A204.1 (cell line): ENCODE results near the gene HOXD12.

Experiments used
- FAIRE-seq: peaks from 2 replicates; lab custom pipeline; 2012; peaks lifted over from hg19 to GRCh38; lab: Jason Lieb, UNC

HOXD12 gene

DNA sequence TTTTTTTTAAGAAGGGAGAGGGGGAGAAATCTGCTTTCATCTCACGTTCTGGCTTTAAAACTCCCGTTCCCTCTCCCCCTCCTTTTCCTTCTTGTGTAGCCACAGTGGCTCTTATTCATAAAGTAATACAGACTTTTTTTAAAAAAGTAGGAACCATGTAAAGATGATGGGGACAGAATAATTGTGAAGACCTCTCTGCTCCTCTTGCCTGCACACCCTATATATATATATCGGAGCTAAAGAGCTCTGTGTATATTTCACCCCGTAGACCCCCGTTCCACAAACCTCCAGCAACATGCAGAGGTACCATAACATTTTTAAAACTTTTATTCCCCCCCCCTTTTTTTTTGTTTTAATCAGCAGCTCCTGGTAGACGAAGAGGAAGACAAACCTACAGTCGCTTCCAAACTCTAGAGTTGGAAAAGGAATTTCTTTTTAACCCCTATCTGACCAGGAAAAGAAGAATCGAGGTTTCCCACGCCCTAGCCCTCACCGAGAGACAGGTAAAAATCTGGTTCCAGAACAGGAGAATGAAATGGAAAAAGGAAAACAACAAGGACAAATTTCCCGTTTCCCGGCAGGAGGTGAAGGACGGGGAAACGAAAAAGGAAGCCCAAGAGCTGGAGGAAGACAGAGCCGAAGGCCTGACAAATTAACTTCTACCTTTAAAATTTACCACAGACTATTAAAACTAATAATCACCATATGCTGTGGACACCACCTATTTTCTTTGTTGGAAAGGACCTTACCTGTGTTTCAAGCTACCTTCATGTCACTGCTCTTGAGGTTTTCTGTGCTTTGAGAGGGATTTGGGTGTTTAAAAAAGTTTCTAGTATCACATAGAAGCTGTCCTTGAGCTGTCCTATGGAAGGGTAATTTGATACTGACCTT is 31.6 kb downstream of the HOXD12 start:
- no peak for FAIRE-seq

DNA sequence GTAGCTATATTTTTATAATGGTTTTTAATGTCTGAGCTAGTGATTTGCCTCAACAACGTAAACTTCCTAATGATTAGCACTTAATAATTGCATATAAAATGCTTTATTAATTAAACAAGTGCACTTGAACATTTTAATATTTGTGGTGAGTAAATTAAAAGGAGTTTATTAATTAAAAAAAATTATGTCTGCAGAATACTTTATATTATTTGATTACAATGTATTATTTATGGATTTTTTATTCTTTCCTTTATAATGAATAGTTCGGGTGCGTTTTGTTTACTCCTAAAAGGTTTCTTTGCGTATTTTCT is 32.2 kb downstream of the HOXD12 start:
- FAIRE-seq: peak; percentile 87

DNA sequence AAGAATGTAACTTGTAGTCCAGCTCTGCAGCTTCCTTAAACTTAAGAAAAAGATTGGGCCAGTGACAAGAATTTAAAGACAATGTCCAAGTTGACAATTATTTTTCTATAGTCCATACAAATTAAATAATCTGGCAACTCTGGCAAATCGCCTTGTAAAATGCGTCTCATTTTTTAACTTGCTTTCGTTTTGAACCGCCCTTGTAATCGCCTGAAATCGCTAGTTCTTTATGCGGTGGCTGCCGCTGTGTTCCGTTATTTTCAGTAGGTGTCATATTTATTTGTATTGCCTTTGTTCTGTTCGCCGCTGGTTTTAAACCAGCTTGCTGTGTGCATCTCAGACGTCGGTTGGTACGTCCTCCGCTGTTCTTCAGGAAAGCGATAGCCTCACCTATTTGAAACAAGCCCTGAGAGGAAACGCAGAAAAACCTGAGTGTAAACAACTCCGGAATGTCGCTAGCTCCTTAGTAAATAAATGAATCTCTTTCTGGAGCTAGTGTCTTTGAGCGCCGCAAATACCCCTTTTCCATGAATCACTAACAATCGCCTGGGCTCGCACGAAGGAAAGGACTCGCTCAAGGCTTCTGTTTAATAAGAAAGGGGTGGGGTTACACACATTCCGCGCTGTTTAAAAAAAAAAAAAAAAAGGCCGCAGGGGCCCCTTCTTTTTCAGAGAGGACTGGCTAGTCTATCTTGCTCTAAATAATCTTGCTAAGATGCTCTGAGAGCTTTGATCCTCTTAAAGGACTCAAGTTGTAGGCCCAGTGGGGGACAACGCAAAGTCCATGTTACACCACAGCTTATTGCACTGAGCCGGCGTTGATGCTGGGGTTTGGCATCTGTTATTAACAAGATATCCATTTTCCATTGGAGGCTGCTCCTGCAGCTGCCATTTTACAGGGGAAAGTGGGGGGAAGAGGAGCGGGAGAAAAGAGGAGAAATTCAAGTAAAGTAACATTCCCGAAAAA is 32.9 kb downstream of the HOXD12 start:
- FAIRE-seq: no peak

DNA sequence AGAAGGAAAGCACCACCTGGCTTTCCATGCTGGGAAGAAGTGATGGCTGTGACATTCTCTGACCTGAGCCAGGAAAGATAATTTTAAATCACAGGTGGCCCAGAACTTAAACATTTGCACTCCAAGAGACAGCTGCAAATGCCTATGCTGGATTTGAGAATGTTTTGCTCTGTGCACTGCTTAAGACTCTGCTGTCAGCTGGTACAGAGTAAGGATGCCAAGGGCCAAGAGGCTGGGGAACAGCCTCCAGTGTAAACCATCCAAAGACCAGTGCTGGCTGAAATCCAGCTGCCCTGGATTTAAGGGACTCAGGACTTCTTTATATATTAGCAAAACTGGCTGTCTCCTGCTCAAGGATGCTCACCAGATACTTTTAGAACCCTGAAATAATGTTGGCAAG is 33.8 kb downstream of the HOXD12 start:
- FAIRE-seq: no peak

DNA sequence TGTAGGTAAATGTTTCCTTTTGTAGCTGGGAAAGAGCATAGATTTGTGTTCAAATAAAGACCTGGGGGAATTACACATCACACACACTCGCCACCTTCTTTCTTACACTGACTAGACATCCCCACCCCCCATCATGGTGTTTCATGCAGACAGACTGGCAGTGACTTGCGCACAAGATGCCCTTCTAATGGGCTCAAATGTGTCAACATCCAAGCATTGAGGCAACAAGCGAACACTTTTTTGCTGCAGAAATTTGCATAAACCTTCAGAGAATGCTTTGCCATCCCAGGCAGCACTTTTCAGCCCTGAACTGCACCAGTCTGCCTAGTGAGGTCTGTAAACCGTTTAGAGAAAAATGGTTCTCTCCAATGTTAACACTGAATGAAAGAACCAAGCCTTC is 34.4 kb downstream of the HOXD12 start:
- FAIRE-seq: no peak

DNA sequence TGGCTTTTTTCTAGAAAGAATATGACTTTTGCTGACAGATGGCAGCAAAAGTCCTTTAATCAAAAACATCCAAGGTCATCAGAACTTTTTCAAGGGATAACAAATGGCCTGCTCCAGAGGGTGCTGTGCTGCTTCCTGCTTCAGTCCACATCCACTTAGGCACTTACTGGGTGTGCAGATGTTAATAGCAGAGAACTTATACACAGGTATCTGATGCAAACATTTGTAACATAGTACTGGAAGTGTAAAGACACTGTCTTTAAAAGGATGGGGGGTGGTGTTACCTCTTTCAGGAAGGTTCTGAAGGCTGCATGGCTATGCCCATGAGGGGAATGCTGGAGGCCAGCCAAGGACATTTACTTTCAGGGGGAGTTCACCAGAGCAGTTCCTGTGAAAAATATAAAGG is 35.4 kb downstream of the HOXD12 start:
- no peak for FAIRE-seq

GRCh38 chr2:176136374-176137251 is 37.0 kb downstream of the HOXD12 start:
- FAIRE-seq: no peak

GRCh38 chr2:176137252-176137580 is 37.6 kb downstream of the HOXD12 start:
- FAIRE-seq: no peak

DNA sequence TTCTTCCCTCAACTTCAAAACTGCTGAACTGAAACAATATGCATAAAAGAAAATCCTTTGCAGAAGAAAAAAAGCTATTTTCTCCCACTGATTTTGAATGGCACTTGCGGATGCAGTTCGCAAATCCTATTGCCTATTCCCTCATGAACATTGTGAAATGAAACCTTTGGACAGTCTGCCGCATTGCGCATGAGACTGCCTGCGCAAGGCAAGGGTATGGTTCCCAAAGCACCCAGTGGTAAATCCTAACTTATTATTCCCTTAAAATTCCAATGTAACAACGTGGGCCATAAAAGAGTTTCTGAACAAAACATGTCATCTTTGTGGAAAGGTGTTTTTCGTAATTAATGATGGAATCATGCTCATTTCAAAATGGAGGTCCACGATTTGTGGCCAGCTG is 38.3 kb downstream of the HOXD12 start:
- no peak for FAIRE-seq

DNA sequence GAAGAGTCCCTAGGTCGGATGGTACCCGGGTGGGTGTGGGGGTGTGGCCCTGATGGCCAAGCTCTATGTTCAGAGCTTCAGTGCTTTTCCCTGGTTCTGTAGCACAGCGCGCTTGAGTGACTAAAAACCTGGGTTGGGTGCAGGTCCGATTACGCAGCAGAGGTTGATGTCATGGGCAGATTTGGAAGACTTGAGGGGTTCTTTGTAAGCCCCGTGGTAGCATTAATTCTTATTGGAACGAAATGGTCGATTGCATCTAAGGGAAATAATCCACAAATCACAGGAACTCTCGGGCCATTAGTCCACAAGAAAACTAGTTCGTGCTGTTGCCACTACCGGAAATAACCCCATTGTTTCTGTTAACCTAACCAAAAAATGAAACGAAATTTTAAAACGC is 38.9 kb downstream of the HOXD12 start:
- no peak for FAIRE-seq

DNA sequence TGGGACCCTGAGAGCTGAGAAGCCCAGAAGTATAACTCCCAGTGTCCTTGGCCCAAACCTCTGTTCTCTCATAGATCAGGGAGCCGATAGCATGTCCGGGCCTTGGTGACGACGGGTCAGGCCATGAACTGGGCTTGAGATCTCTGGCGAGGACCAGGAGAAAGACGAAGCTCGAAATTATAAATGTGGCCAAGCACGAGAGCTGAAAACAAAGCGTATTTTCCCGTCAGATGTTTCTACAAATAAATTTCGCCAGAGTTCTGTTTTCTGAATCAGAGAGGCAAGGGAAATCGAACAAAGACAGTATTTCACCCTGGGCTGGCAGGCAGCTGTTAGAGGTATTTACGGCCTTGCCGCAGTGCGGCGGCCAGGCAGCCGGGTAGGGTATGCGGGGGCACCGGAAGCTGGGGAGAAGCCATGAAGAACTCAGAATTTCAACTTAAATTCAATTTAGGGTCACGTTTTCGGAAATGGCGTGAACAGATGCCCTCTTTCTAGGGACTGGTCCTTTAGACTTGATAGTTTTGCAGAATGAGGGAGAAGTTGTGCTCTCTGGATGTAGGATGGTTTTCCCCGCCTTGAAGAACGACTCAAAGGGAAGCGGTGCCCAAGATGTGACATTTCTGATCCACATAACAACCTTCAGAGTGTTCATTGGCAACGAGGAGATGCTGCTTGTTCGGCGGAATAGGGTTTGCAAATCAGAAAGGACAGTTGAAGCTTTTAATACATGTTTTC is 39.5 kb downstream of the HOXD12 start:
- FAIRE-seq: no peak

DNA sequence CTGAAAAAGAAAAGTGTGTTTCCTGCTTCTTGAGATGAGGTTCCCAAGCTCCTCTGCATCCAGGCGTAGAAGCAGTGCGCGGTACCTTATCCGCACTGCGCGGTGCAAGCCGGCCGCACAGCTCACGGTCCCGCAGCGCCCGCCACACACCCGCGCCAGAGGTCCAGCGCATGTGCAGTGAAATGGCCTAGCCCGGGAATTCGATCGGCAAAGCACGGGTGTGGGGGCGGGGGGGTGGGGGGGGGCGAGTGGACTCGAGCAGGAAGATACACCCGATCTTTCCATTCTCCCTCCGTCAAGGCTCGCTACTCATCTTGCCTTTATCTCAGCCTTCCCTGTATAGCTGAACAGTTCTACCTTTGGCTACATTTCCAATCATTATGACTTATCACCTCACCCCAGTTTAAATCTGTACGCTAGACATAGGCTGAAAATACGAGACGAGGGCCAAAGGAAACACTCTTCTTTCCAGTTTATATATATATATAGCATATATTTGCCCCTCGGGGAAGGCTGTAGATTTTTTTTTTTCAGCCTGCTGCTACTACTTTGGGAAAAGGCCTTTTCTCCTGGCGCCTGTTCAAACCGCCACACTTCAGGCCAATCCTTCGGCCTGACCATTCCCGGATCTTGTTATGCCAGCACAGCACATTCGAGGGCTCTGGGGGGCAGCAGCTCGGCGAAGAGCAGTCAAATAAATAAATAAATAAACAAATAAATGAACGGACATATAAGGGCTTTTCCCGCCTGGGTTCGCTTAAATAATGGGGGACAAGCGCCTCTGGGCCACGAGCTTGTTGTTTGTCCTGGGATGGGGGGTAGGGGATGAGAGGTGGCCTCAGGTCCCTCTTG is 40.3 kb downstream of the HOXD12 start:
- FAIRE-seq: no peak

GRCh38 chr2:176140513-176141317 is 41.1 kb downstream of the HOXD12 start:
- FAIRE-seq: no peak

DNA sequence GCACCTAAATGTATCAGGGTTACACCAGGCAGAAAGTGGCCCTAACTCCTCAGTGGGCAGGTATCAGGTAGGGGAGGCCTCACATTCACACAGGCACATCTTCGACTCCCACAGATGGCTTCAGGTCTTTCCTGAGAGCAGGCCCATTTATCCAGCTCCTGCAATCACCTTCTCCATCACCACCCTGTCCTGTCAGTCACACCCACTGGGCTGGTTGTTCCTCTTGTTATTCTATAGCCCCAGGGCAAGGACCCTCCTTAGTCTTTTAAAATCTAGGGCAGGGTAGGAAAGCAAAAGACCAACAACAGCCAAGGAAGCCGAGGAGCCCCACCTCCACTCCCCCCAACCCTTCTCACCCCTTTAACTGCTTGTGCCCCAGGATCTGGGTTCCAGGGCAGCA is 42.7 kb downstream of the HOXD12 start:
- no peak for FAIRE-seq

DNA sequence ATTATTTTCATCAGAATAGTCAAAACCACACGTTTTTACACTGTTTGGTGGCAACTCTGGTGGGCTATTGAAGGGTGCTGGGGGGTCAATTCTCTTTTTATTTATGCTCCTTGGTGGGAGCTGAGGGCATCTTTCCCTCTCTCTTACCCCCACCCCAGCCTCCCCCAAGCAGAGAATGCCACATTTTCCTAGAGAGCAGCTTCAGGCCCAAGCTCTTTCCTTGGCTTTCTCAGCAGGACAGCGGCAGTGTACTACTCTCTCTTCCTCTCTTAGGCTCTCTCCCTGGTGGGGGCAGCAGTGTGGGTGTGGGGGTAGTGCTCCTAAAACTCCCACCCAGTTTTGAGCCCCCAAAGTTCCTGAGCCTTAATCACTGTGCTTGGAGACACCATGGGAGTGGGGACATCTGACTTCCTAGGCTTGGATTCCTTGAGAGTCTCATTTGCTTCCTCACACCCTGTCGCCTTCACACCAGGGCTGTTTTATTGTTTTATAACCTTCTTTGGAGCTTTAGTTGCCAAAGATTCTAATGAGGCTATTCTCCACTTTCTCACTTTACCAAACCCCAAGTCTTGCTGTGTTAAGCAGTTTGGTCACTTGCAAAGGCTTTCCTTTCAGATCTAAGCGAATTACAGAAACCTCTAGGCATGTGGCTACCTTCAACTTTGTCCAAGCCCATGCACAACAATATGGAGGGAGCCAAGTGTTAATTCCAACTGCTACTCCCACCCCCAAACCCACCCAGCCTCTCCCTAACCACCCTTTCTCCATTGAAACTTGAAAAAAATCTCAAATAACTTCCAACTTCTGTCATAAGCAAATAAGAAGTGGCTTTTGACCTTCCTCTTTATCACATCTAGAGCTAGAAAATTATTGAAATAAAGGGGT is 45.7 kb downstream of the HOXD12 start:
- FAIRE-seq: no peak

DNA sequence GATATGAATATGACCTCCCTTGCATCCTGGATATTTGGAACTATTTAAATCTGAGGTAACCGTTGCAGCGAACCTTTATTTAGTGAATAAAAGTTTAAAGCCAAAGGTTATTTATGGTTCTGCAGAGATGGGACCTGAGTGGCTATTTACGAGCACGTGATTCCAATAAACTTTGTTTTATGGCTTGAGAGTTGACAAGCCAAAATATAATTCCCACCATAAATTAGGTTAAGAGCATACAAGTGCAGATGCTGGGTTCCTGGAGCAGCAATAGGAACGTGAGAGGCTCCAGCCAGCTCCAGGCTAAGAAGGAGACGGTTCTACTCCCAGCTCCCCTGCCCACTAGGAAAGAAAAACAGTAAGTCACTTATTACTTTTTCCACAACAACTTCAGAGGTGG is 46.5 kb downstream of the HOXD12 start:
- FAIRE-seq: no peak

DNA sequence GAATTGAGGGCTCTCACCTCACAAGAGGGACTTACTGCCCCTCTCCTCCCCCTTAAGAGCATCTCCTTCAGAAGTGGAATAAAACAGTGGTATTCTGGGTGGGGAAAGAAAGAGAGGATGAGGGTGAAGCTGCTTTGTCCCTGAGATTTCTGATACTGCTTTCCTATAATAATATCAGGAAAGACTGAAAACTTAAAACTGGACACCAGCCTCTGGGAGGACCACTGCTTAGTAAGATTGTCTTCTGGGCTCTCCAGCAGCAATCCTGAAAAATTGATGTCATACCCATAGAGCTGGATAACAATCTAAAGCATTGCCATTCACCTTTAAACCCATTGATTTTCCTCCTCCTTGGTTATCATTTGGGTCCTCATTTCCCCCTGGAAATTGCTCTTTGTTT is 47.0 kb downstream of the HOXD12 start:
- FAIRE-seq: no peak

- no peak for FAIRE-seq
These were observed 47.7 kb downstream of the HOXD12 start for GRCh38 chr2:176147210-176147799.
